ENCODE measurements around the gene LDLRAD4.

DNA sequence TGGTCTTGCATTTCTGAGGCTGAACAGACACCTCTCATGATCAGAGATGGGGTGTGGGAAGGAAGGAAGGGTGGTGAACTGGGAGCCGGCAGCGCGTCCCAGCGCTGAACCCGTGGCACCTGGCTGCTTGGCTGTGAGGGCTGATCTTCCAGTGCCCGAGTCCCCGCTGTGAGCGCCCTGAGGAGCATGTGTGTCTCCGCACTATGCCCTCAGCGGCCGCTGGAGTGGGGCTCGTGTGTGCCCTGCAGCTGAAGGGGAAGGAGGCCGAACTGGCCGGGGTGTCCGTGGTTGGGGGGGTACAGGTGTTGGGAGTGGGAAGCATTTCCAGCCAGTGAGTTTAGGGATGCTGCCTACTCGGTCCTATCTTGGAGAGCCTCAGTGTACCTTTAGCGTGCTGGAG, 82.2 kb downstream of the LDLRAD4 start:
- TF ChIP-seq POLR2A (IDR thresholded peaks at IDR 0.05) = no peak
- TF ChIP-seq, protein P1, sequence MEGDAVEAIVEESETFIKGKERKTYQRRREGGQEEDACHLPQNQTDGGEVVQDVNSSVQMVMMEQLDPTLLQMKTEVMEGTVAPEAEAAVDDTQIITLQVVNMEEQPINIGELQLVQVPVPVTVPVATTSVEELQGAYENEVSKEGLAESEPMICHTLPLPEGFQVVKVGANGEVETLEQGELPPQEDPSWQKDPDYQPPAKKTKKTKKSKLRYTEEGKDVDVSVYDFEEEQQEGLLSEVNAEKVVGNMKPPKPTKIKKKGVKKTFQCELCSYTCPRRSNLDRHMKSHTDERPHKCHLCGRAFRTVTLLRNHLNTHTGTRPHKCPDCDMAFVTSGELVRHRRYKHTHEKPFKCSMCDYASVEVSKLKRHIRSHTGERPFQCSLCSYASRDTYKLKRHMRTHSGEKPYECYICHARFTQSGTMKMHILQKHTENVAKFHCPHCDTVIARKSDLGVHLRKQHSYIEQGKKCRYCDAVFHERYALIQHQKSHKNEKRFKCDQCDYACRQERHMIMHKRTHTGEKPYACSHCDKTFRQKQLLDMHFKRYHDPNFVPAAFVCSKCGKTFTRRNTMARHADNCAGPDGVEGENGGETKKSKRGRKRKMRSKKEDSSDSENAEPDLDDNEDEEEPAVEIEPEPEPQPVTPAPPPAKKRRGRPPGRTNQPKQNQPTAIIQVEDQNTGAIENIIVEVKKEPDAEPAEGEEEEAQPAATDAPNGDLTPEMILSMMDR (IDR thresholded peaks at IDR 0.05) = no peak
